PFSK-1 (cell line): Measurements from ENCODE around the gene C10orf67.

ENCODE experiments used
- POLR2AphosphoS5 ChIP-seq: IDR thresholded peaks from 2 replicates; pipeline ENCODE4 v1.6.1; 2012; ENCODE audit warnings: low read depth, mild to moderate bottlenecking, control low read depth, low read length, moderate library complexity
- SIN3A ChIP-seq: IDR thresholded peaks from 2 replicates; pipeline ENCODE4 v1.6.1; 2012; ENCODE audit warnings: mild to moderate bottlenecking, low read length, moderate library complexity, borderline replicate concordance; ENCODE audit not compliant: insufficient read depth
- TAF1 ChIP-seq: IDR thresholded peaks from 2 replicates; pipeline ENCODE4 v1.6.1; 2012; ENCODE audit warnings: low read length, control low read depth, borderline replicate concordance; ENCODE audit not compliant: insufficient read depth

DNA sequence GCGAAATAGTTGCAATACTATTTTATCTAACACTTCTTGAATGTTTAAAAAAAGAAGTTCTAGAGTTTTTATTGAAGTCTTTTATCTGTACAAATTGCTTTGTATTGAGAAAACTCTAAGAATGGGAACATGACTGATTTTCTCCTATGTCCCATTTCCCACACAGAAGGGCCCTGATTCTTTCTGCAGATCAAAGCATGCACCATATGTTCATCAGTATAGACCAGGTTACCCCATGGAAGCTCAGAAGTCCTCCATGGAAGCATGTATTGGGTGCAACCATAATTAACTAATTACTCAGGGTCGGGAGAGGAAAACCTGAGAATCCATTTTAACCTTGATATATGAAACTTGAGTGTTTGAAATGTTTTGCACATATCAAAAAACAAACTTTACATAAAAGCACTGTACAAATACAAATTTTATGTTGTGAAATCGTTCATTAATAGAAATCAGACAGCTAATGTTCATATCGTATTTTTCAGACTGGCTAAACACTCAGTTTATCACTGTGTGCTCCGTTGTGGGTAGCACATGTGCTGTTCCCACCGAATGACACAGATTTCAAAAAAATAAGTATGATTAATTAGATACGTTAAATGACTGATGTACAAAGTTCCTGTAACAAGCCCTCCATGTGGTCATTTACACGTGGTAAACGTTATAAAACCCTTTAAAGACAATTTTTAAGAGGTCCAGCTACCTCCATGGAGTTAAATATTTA lies 81.0 kb downstream of the C10orf67 start:
- TF ChIP-seq POLR2AphosphoS5 (no peak), SIN3A (no peak), TAF1 (no peak)
